ENCODE measurements around the gene MYO3A. TPM values are rescaled to one million over a fixed set of nuclear protein-coding genes. Genes with fewer than 3 reads are reported as not detected.

The MYO3A gene
- total and polyA plus RNA-seq, 2 donors (not counting 1 experiment from before 2014, with no cell fraction given): not detected

GRCh38 chr10:25938405-25938804 lies 4.4 kb downstream of the MYO3A start:
- DNase-seq (ENCODE audit: low read depth in 2 of 2): no peak
- Histone ChIP-seq H3K36me3 (ENCODE audit: control insufficient read depth, insufficient read depth, low read length) (no peaks in the 10 kb centered on the region), H3K27me3 (ENCODE audit: control insufficient read depth, insufficient read depth, low read length) (no peaks in the 10 kb centered on the region), H3K4me1 (ENCODE audit: control insufficient read depth, extremely low read depth, insufficient read depth, low read length) (no peaks in the 10 kb centered on the region), H3K9ac (ENCODE audit: insufficient read depth, low read length) (no peak overlapping the region), H4K20me1 (ENCODE audit: control insufficient read depth, extremely low read depth, insufficient read depth, low read length) (no peaks in the 10 kb centered on the region), H3K4me2 (ENCODE audit: extremely low read depth, insufficient read depth, low read length) (no peak overlapping the region), H3K4me3 (replicated peaks in 1 of 4; ENCODE audit: control extremely low read depth in 1 of 4, insufficient read depth in 1 of 4, low read depth in 3 of 4, low read length in 4 of 4) (no peak overlapping the region), H3K79me2 (ENCODE audit: control insufficient read depth, insufficient read depth, low read length) (no peaks in the 10 kb centered on the region), H3K9me3 (ENCODE audit: control insufficient read depth, insufficient read depth, low read depth, low read length) (no peaks in the 10 kb centered on the region), H3K27ac (ENCODE audit: insufficient read depth, low read length) (no peak overlapping the region), H2AFZ (ENCODE audit: low read length) (no peak overlapping the region)
- TF ChIP-seq EZH2 (IDR thresholded peaks at IDR 0.05; ENCODE audit: low read length, missing control alignments) (no peak), CTCF (conservative IDR thresholded peaks at IDR 0.05 in 1 of 2, IDR thresholded peaks at IDR 0.05 in 1 of 2; ENCODE audit: low read depth in 1 of 2, low read length in 2 of 2) (no peak)

- Histone ChIP-seq H3K27ac (ENCODE audit: insufficient read depth, low read length) (no peak overlapping the region), H3K9me3 (ENCODE audit: control insufficient read depth, insufficient read depth, low read depth, low read length) (no peaks in the 10 kb centered on the region), H2AFZ (ENCODE audit: low read length) (no peak overlapping the region), H3K27me3 (ENCODE audit: control insufficient read depth, insufficient read depth, low read length) (no peaks in the 10 kb centered on the region), H3K4me1 (ENCODE audit: control insufficient read depth, extremely low read depth, insufficient read depth, low read length) (no peaks in the 10 kb centered on the region), H3K36me3 (ENCODE audit: control insufficient read depth, insufficient read depth, low read length) (no peaks in the 10 kb centered on the region), H4K20me1 (ENCODE audit: control insufficient read depth, extremely low read depth, insufficient read depth, low read length) (no peaks in the 10 kb centered on the region), H3K79me2 (ENCODE audit: control insufficient read depth, insufficient read depth, low read length) (no peaks in the 10 kb centered on the region), H3K4me3 (replicated peaks in 1 of 4; ENCODE audit: control extremely low read depth in 1 of 4, insufficient read depth in 1 of 4, low read depth in 3 of 4, low read length in 4 of 4) (no peak overlapping the region), H3K9ac (ENCODE audit: insufficient read depth, low read length) (no peak overlapping the region), H3K4me2 (ENCODE audit: extremely low read depth, insufficient read depth, low read length) (no peak overlapping the region)
- no peak for DNase-seq (ENCODE audit: low read depth in 2 of 2)
- no peak for TF ChIP-seq EZH2 (IDR thresholded peaks at IDR 0.05; ENCODE audit: low read length, missing control alignments)
- no peak for TF ChIP-seq CTCF (conservative IDR thresholded peaks at IDR 0.05 in 1 of 2, IDR thresholded peaks at IDR 0.05 in 1 of 2; ENCODE audit: low read depth in 1 of 2, low read length in 2 of 2)
Observed at GRCh38 chr10:25944771-25945170, 10.7 kb downstream of the MYO3A start.

GRCh38 chr10:25952857-25953256 lies 18.8 kb downstream of the MYO3A start:
- no peak for DNase-seq (ENCODE audit: low read depth in 2 of 2)
- Histone ChIP-seq H4K20me1 (ENCODE audit: control insufficient read depth, extremely low read depth, insufficient read depth, low read length) (no peaks in the 10 kb centered on the region), H3K27ac (ENCODE audit: insufficient read depth, low read length) (no peak overlapping the region), H3K9ac (ENCODE audit: insufficient read depth, low read length) (no peak overlapping the region), H3K36me3 (ENCODE audit: control insufficient read depth, insufficient read depth, low read length) (no peaks in the 10 kb centered on the region), H3K27me3 (ENCODE audit: control insufficient read depth, insufficient read depth, low read length) (no peaks in the 10 kb centered on the region), H3K4me1 (ENCODE audit: control insufficient read depth, extremely low read depth, insufficient read depth, low read length) (no peaks in the 10 kb centered on the region), H2AFZ (ENCODE audit: low read length) (no peak overlapping the region), H3K79me2 (ENCODE audit: control insufficient read depth, insufficient read depth, low read length) (no peaks in the 10 kb centered on the region), H3K4me2 (ENCODE audit: extremely low read depth, insufficient read depth, low read length) (no peak overlapping the region), H3K9me3 (ENCODE audit: control insufficient read depth, insufficient read depth, low read depth, low read length) (no peaks in the 10 kb centered on the region), H3K4me3 (replicated peaks in 1 of 4; ENCODE audit: control extremely low read depth in 1 of 4, insufficient read depth in 1 of 4, low read depth in 3 of 4, low read length in 4 of 4) (no peak overlapping the region)
- TF ChIP-seq CTCF (conservative IDR thresholded peaks at IDR 0.05 in 1 of 2, IDR thresholded peaks at IDR 0.05 in 1 of 2; ENCODE audit: low read depth in 1 of 2, low read length in 2 of 2) (no peak), EZH2 (IDR thresholded peaks at IDR 0.05; ENCODE audit: low read length, missing control alignments) (no peak)

Measured in fibroblast of lung (primary cell).